Islet of Langerhans (tissue), 1 donor: ENCODE data around the gene DST.

Experiments used
- FAIRE-seq: peaks from one replicate; lab custom pipeline; 2011; peaks lifted over from hg19 to GRCh38; lab: Jason Lieb, UNC

The DST gene

DNA sequence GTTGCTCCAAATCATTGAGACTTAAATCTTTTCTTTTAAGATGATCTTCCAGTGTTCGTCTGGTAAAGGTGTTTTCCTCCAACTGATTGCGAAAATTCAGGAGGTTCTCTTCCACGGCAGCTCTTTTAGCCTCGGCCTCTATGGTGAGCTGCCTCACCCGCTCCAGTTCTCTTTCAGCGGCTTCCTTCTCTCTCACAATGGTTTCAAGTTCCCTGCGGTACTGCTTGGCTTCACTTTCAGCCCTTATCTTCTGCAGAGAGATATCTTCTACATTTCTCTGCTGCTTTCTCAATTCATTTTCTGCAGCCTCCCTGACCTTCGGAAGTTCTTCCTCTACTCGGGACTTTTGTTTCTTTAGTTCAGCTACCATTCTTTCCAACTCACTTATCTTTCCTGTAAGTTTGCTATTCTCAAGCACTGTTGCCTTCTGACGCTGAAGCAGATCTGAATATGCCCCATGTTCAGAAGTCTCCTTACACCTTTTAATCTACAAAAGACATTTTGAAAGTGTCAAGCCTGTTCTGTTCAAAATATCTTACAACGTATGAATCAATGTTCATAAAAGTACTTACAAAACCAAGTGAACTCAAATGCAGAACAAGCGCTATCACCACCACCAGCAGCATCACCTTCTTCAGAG, 22.3 kb downstream of the DST start:
- FAIRE-seq, result no peak

DNA sequence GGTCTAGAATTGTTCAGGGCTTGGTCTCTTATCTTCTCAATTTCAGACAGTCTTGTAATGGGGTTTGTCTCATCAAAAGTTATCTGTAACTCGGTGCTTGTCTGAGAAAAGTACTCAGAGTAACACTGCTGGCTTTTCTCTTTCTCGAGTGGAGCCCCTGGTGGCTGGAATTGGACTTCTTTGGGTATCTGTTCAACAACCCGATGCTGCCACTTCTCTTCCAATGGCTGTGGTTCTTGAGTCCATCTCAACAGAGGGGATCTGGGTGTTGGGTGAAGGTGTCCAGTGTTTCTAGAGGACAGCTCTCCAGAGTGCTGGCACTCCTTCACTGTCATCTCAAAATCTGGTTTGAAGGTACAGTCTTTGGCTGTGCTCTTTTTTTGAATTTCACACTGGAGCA, 24.6 kb downstream of the DST start:
- no peak for FAIRE-seq

DNA sequence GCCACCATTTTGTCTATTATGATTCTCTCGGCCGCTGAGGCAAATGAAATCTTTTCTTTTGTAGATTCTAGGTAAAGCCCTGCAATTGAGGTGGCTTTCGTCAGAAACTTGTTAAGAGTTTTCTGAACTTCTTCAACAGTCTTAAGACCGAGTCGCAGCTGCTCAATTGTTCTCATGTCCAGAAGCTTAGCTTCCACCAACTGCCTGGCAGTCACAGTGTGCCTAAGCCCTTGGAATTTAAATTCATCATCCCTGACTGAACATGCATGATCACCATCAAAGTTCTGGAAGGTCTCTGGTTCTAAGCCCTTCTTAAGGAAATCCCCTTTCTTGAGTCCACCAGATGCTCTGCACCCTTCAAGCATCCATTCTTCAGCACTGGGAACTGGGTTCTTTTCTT, 25.7 kb downstream of the DST start:
- FAIRE-seq, result no peak

- no peak for FAIRE-seq
Observed at GRCh38 chr6:56613247-56613851, 29.3 kb downstream of the DST start.

DNA sequence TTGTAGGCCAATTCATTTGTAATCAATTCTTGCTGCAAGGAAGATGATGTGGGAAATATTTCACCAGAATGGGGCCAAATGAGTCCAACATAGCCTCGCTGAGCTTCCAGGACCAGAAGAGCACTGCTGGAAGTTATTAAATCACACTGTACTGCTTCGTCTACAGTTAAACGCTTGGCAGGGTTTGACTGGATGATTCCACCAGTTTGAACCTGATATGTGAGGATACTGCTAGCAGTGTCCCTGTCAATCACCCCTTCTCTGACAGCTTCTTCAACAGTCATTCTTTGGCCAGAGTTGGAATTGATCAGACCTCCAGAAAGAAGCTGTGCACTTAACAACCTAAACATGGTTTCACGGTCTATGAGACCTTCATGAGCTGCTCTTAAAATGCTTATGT, 34.4 kb downstream of the DST start:
- FAIRE-seq, result no peak

GRCh38 chr6:56607111-56607752, 35.5 kb downstream of the DST start:
- no peak for FAIRE-seq

- FAIRE-seq, result no peak
Observed at GRCh38 chr6:56605435-56605834, 37.3 kb downstream of the DST start.

GRCh38 chr6:56604186-56604585, 38.5 kb downstream of the DST start:
- no peak for FAIRE-seq

- FAIRE-seq, result no peak
Observed at GRCh38 chr6:56601390-56601789, 41.3 kb downstream of the DST start.

- no peak for FAIRE-seq
Observed at GRCh38 chr6:56595490-56596122, 47.1 kb downstream of the DST start.

DNA sequence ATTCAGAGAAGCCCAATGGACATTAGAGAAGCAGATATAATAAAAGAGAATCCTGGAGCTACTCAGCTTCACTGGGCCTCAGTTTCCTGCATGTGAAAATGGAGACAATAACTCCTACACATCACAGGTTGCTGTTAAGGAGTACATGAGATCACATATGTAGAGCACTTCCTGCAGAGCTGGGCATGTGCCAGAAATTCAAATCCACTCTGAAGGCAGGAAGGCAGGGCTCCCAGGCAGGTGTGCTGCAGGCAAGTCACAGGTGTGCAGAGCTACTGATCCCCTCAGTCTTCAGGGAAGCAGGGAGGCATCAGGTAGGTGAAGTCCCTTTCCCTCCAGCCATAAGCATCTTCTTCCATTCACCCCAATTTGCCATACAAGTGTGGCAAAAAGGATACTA, 48.0 kb downstream of the DST start:
- no peak for FAIRE-seq

GRCh38 chr6:56593801-56594318, 48.8 kb downstream of the DST start:
- FAIRE-seq, result no peak

GRCh38 chr6:56582236-56582635, 60.5 kb downstream of the DST start:
- FAIRE-seq, result no peak

DNA sequence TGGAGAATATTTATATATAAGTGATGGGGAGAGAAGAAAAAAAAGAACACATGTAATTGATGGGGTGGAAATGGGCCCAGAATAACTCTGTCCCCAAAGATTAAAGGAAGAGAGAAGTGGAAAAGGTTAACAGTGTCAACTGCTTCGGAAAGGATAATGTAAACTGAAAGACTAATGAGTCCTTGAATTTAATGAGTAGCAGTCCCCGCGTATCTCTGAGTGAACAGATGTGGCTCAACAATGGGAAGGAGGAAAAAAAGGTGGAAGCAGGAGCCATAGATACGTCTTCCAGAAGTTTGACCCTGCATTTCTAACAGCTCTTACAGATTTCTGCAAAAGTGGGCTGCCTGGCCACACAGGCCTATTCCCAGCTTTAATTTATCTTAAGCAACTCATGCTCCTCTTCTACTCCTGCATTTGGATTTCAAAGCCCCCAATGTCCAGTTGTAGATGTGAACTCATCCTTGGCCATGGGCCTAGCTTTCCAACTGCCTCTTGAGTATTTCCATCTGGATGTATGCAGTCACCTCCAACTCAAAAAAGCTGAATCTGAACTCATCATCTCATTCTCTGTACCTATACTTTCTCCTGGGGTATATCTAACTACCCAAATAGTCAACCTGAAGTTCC, 61.3 kb downstream of the DST start:
- FAIRE-seq, result no peak

GRCh38 chr6:56580271-56580670, 62.4 kb downstream of the DST start:
- no peak for FAIRE-seq

DNA sequence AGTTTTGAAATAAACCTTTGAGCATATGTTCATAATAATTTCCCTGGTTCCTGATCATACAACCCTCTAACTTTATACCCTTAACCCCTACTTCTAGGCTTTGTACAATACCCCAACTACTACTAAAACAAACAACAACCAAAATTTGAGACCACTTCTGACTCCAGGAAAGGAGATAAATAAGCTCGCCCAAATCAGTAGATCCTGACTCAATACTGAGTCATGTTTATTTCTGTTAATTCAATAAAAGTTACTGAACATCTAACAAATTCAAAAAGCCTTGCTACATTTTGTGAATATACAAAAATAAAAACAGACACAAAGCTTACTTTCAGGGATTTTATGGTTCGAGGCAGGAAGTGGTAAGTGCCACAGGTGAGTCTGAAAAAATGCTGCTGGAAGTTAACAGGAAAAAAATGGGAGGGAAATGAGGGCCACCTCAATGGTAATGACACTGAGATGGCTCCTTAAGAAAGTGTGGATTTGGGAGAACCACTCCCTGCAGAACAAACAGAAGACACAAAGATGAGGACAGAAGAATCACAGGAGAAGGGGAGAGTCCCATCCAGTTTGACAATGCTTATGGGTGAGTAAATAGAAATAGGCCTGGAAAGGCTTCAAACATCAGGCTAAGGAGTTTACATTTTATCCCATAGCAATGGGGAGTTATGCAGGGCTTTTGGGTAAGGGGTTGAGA, 63.4 kb downstream of the DST start:
- FAIRE-seq, result no peak

GRCh38 chr6:56575736-56576135, 67.0 kb downstream of the DST start:
- no peak for FAIRE-seq

GRCh38 chr6:56574292-56574691, 68.4 kb downstream of the DST start:
- FAIRE-seq, result no peak

DNA sequence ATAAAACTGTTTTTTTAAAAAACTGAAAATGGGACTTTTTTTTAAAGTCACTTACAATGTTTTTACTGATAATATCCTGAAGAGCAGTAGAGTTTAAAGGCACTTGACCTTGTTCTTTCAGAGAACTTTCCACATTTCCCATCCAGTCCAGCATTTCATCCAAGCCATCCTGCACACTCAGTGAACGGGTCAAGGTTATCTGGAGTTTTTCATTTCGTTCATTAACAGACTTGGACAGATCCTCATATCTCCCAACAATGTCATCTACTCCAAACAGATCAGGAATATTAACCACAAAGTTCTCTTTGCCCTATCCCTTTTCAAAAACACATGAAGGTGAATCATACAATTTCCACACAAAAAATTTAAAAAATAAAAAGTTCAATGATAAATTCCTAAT, 69.1 kb downstream of the DST start:
- FAIRE-seq, result no peak

DNA sequence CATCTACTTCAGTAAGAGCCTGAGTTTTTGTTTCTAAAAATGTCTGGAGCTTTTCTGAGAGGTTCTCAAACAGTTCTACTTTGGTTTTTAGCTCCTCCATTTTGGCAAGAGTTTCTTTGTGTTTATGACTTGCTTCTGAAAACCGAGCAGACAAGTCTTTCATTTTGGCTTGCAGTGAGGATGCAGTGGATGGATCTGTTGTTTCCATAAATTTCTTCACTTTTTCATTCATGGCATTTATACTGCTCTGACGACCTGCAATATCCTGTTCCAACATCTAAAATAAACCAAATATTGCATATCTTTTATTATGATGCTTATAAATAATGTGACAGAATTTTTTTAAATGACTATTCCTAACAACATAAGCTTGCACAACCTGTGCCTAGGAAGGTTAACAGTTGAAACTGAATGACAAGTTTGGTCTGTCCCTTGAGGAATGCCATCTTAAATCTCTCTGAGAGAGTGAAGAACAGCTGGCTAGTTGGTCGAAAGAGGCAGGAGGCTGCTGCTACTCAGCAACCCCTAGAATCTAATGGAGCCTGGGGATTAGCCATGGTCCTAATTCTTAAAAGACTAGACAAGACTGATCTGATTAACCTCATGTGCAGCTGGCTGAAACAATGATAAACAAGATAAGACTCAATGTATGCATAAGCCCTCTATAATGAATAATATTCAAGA, 69.8 kb downstream of the DST start:
- no peak for FAIRE-seq

DNA sequence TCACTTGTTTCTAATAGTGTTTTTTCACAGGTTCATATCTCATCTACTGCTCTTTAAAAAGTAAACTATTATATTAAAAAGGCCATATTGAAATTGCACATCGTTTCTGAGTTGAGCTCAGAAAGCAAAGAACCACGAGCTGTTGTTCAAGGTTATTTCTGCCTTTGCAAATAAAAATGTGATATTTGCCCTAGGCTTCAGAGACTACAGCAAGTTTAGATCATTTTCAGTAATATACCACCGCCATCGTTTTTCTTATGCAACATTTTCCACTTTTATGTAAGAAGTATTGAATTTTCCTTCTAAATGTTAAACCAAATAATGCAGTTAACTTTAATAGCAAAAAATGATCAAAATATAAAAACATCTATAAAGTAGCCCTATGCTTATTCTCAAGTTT, 71.1 kb downstream of the DST start:
- no peak for FAIRE-seq
